Kidney epithelial cell (primary cell): Measurements from ENCODE around the gene DUSP28. TPM values are rescaled to one million over a fixed set of nuclear protein-coding genes. Genes with fewer than 3 reads are reported as not detected.

Experiments
- DNase-seq: peaks from one replicate; pipeline ENCODE4 v3.0.0-alpha.2; 2010; ENCODE audit warnings: low read depth
- H3K27me3 ChIP-seq: 2 replicates; pipeline ENCODE4 v1.6.0; 2011; ENCODE audit warnings: low read length; ENCODE audit not compliant: control insufficient read depth, insufficient read depth
- H3K36me3 ChIP-seq: 2 replicates; pipeline ENCODE4 v1.5.1; 2011; ENCODE audit warnings: low read length; ENCODE audit not compliant: control insufficient read depth, insufficient read depth
- H3K4me3 ChIP-seq: 2 replicates; pipeline ENCODE4 v1.5.1; 2011; ENCODE audit warnings: low read depth, mild to moderate bottlenecking, control low read depth, low read length
- CTCF ChIP-seq: IDR thresholded peaks from 2 replicates; pipeline ENCODE4 v1.5.1; 2011; ENCODE audit warnings: mild to moderate bottlenecking, moderate library complexity, low read length, control low read depth, inconsistent platforms; ENCODE audit not compliant: insufficient read depth, poor library complexity, severe bottlenecking
- total RNA-seq: library from RNA; depleted of rRNA; stranded (reverse); fragments of >200 nt; gene quantifications from 2 replicates; pipeline ENCODE4 v1.2.3, GENCODE V29; 2015

The DUSP28 gene
- total RNA-seq, 1 donor from 2014 or later = 7.6 TPM

GRCh38 chr2:240591226-240591625 lies 31.1 kb downstream of the DUSP28 start:
- DNase-seq = no peak
- no peaks in the 10 kb centered on the region for H3K27me3 ChIP-seq

DNA sequence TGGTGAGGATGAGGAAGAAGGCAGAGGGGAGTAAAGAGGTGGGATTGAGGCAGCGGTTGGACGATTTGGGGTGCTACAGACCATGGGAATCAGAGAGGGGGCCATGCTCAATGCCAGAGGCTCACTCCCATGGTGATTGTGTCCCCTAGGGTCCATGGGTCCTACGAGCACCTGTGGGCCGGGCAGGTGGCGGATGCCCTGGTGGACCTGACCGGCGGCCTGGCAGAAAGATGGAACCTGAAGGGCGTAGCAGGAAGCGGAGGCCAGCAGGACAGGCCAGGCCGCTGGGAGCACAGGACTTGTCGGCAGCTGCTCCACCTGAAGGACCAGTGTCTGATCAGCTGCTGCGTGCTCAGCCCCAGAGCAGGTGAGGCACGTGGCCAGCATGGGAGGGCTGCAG lies 31.6 kb downstream of the DUSP28 start:
- no peak for TF ChIP-seq CTCF
- no peak for DNase-seq
- no peaks in the 10 kb centered on the region for H3K36me3 ChIP-seq
- H3K27me3 ChIP-seq = no peaks in the 10 kb centered on the region
- no peak overlapping the region for H3K4me3 ChIP-seq

More at GRCh38 chr2:240591226-240591625, 31.1 kb downstream of the DUSP28 start:
- TF ChIP-seq CTCF = no peak
- Histone ChIP-seq H3K36me3 (no peaks in the 10 kb centered on the region), H3K4me3 (no peak overlapping the region)

- Histone ChIP-seq H3K27me3 (no peaks in the 10 kb centered on the region), H3K4me3 (no peak overlapping the region), H3K36me3 (no peaks in the 10 kb centered on the region)
- DNase-seq = no peak
- TF ChIP-seq CTCF = no peak
These were observed 33.0 kb downstream of the DUSP28 start for GRCh38 chr2:240593026-240593702.

DNA sequence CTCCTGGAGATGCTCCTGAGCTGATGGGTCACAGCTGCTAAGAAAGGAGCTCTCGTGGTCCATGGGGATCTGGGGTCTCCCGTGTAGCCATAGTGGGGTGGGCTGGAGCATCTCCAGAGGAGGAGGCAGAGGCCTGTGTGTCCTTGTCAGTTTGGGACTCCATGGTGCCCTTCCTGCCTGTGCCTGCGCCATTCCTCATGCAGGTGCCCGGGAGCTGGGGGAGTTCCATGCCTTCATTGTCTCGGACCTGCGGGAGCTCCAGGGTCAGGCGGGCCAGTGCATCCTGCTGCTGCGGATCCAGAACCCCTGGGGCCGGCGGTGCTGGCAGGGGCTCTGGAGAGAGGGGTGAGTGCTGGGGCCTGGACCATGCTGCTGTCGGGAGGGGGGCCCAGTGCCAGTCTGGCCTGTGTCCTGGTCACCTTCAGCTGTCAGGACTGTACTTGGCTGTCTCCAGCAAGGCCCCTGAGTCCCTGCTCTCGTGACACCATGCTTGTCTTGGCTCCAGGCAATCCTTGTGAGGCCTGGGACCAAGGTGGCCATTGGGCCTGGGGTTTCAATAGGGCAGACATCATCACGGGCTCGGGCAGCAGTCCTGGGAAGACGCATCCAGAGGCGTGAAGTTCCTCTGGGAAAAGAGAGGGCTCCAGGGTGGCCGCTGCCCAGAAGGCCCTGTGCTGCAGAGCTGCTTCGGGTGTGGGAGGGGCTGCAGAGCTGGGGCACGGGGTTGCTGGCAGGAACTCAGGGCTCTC lies 33.7 kb downstream of the DUSP28 start:
- DNase-seq = no peak
- Histone ChIP-seq H3K4me3 (no peak overlapping the region), H3K36me3 (no peaks in the 10 kb centered on the region), H3K27me3 (no peaks in the 10 kb centered on the region)
- no peak for TF ChIP-seq CTCF

GRCh38 chr2:240594511-240595380 lies 34.6 kb downstream of the DUSP28 start:
- Histone ChIP-seq H3K27me3 (no peaks in the 10 kb centered on the region), H3K36me3 (no peaks in the 10 kb centered on the region), H3K4me3 (no peak overlapping the region)
- no peak for DNase-seq
- no peak for TF ChIP-seq CTCF
